Measurements from ENCODE around the gene SLC6A8.

SLC6A8 gene

DNA sequence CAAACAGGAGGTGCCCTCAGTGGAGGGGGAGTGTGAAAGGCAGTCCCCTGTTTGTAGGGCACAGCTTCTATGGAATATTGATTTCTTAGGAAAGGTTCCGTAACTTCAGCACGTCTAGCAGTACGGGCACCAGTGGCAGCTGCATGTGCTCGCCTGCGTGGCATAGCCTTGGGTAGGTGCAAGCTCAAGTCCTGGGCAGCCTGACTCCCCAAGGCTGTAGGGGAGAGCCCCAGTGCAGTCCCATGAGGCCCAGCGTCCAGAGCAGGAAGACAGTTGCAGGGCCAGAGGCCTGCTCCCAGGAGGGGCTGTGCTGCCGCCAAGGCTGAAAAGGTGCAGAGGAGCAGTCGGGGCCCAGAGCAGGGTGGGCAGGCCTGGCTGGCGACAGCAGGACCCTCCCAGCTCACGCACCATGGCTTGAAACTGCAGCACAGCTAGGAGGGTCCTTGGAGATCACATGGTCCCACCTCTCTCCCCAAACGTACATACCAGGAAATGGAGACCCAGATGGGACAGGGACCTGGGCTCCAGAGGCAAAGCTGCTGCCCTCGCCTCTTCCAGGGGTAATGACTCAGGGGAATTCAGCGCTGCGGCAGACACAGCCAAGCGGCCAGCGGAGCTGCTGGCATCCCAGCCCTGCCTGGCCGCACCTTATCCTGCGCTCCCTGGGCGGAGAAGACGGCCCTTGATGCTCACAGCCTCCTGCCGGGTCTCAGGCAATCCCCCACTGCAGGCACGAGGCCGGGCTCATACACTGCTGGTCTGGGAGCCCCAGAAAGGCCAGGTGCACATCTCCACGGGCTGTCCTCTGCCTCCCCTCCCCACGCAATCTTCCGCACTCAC, 46.8 kb upstream of the SLC6A8 start:
- TF ChIP-seq, protein P1, sequence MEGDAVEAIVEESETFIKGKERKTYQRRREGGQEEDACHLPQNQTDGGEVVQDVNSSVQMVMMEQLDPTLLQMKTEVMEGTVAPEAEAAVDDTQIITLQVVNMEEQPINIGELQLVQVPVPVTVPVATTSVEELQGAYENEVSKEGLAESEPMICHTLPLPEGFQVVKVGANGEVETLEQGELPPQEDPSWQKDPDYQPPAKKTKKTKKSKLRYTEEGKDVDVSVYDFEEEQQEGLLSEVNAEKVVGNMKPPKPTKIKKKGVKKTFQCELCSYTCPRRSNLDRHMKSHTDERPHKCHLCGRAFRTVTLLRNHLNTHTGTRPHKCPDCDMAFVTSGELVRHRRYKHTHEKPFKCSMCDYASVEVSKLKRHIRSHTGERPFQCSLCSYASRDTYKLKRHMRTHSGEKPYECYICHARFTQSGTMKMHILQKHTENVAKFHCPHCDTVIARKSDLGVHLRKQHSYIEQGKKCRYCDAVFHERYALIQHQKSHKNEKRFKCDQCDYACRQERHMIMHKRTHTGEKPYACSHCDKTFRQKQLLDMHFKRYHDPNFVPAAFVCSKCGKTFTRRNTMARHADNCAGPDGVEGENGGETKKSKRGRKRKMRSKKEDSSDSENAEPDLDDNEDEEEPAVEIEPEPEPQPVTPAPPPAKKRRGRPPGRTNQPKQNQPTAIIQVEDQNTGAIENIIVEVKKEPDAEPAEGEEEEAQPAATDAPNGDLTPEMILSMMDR (IDR thresholded peaks at IDR 0.05; ENCODE audit: low read depth, low read length, missing control alignments) = no peak
- DNase-seq (ENCODE audit: low read depth) = no peak
- no peak overlapping the region for H3K4me3 ChIP-seq (ENCODE audit: low read depth, low read length)

GRCh38 chrX:153641627-153642026, 46.1 kb upstream of the SLC6A8 start:
- TF ChIP-seq, protein P1 (IDR thresholded peaks at IDR 0.05; ENCODE audit: low read depth, low read length, missing control alignments) = no peak
- no peak overlapping the region for H3K4me3 ChIP-seq (ENCODE audit: low read depth, low read length)
- no peak for DNase-seq (ENCODE audit: low read depth)

GRCh38 chrX:153642051-153642654, 45.6 kb upstream of the SLC6A8 start:
- H3K4me3 ChIP-seq (ENCODE audit: low read depth, low read length) = no peak overlapping the region
- TF ChIP-seq, protein P1 (IDR thresholded peaks at IDR 0.05; ENCODE audit: low read depth, low read length, missing control alignments) = no peak
- no peak for DNase-seq (ENCODE audit: low read depth)

GRCh38 chrX:153642655-153643430, 44.9 kb upstream of the SLC6A8 start:
- no peak overlapping the region for H3K4me3 ChIP-seq (ENCODE audit: low read depth, low read length)
- DNase-seq (ENCODE audit: low read depth) = no peak
- TF ChIP-seq, protein P1 (IDR thresholded peaks at IDR 0.05; ENCODE audit: low read depth, low read length, missing control alignments) = no peak

DNA sequence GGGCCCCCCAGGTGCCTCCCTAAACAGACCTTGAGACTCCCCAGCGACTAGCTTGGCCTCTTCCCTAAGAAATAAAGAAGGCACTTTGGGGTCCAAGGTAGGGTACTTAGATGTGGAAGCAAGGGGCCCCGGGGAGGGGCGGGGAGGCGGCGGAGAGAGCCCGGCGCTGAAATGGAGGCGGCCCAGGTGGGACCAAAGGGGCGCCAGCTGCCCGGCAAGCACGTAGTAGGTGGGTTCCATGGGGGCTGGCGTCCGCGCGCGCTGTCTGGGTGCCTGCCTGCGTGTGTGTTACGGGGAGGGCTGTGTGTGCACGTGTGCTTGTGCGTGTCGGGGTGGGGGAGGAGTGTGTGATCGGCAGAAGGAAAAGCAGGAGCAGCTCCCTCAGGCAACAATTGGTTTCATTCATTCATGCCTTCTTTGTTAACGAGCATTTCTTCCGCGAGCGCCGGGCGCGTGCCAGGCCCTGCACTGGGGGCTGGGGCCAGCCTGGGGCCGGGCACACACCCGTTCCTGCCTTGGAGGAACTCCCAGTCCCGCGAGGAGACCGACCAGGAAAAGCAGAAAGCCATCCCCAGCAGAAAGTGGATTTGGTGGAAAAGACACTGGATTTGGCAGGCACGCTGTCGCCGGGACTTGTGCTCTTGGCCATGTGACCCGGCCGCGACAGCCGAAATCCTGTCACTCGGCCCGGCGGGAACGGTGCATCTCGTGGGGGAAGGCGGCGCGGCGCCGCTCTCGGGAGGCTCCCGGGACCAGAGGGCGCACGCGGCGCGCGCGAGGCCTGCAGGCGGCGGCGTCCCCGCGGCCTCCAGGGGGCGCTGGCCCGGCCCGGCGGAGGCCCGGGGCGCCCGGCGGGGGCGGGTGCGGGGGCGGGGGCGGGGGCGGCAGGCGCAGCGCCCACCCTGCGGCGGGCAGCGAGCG, 44.0 kb upstream of the SLC6A8 start:
- H3K4me3 ChIP-seq (ENCODE audit: low read depth, low read length) = no peak overlapping the region

More for the DNA sequence above, 44.0 kb upstream of the SLC6A8 start:
- no peak for DNase-seq (ENCODE audit: low read depth)
- TF ChIP-seq, protein P1 (IDR thresholded peaks at IDR 0.05; ENCODE audit: low read depth, low read length, missing control alignments) = no peak

Measured in GM12864 (cell line).